AML-193 (cell line): ENCODE data around the gene IL3.

Experiments used
- DNase-seq, 2 experiments: peaks; one replicate each; lab custom pipeline; 2025; lab: John Stamatoyannopoulos, UW

The IL3 gene, protein sequence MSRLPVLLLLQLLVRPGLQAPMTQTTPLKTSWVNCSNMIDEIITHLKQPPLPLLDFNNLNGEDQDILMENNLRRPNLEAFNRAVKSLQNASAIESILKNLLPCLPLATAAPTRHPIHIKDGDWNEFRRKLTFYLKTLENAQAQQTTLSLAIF

GRCh38 chr5:132060501-132061161 lies at the start of gene IL3:
TSS of gene IL3 (plus strand) at chr5:132060655. CDS start at chr5:132060707, 52 bp downstream.
- no peak for DNase-seq

DNA sequence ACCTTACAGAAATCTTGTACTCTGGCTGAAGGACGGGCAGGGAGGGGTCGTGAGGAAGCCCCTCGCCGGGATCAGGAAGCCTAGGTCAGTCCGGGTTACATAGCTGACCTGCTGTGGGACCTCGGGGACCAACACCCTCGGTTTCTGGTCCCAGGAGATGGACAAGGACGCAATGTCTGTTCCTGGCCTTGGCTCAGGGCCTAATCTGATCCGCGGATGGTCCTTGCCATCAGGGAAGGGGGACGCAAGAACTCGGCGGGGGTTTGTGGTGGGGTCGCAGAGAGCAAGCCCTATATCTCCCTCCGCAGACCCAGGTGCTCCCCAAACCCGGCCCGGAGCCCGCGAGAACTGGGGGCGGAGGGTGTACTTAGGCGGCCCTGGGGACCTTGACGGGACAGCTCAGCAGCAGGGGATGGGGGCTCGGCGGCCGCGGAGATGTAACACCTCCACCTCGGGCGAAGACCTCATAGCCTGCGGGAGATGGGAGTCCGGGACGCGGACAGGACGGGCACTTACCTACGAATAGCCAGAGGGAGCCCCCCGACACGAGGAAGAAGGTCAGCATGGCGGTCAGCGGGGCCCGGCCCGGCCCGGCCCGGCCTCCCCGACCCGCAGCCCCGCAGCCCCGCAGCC lies 49.4 kb upstream of the IL3 start:
- DNase-seq, result no peak

DNA sequence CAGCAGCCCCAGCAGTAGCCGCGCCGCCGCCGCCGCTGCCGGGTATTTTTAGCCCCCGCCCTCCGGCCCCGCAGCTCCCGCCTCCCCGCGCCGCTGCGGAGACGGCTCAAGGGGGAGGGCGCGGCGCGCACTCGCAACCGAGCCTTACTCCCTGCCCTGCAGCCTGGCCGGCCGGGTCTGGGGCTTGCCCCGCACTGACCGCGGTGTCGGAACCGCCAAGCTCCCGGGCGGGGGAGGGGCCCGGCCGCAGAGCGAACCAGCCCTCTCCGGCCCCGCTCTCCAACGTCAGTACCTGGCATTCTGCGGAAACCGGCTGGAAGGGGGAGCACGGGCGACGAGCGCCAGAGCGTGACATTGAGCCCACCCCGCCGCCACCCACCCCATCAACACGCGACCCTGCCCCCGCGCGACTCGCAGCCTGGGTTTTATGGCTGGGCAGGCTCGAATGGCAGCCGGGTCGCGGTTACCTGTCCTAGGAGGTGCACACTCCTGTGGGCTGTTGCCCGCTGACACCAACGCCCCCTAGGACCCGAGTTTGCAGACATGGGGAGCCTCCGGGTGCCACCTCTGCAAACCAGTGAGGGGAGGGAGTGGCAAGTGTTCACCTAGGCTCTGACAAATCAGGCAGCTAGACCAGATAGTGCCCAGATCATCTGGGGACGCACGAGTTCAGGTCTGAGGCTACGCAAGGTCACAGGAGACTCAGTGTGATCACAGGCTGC lies 48.7 kb upstream of the IL3 start, which contains the start of gene ACSL6:
Gene ACSL6, minus strand, starts transcription at position 37 of the 722 bp plus-strand sequence. CDS start 105 bp downstream, outside the sequence.
- no peak for DNase-seq

DNA sequence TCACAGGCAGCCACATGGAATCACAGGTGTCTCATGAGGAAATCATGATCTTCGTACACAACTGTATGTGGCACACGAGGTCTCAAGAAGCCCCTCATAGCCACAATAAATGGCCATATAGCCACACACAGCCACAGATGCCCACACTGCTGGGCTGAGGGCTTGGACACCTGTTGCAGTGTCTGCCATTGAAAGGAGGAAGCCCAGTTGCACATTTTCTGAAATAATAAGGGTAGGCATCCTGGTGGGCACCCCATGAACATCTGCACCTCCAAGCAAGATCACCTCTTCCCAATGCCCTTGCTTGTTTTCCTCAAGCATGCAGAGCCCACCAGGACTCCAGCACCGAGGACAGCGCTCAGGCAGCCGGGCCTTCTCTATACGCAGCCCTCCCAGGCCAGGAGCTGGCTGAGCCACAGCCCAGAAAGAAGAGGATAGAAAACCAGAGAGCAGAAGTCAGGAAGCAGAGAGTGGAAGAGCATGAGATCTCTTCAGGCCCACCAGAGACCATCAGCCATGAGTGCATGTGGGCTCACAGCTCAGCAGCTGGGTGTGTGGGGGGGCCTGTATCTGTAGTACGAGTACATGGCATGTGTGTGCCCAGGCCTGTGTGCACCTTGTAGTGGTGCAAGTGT lies 48.0 kb upstream of the IL3 start:
- DNase-seq, result no peak

DNA sequence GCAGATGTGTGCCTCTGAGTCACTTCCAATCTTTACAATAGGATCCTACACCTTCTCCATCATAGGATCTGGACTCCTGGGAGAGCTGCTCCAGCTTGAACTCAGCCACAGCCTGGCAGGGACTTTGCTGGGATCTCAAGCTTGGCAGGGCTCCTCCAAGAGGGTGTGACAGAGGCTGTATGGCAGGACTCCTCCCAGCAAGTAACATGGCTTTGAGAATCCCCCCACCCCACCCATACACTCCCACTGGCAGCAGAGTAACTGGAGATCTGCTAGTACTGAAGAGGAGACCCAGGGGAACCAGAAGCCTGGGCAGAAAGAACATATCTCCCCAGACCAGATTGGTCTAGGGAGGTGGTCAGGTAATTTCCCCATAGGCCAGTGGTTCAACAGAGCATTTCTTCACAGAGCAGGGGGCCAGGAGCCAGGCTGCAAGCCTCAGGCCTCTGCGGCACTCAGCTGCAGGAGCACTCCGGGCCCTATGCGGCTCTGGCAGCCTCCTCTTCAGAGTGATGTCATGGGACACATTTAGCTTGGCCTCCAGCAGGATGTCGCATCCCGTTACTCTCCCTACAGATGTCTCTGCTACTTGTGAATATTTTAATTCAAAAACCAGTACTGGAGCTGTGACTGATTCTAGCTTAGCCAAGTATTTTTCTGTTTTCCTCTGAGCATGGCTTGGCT lies 47.3 kb upstream of the IL3 start:
- DNase-seq, result no peak

DNA sequence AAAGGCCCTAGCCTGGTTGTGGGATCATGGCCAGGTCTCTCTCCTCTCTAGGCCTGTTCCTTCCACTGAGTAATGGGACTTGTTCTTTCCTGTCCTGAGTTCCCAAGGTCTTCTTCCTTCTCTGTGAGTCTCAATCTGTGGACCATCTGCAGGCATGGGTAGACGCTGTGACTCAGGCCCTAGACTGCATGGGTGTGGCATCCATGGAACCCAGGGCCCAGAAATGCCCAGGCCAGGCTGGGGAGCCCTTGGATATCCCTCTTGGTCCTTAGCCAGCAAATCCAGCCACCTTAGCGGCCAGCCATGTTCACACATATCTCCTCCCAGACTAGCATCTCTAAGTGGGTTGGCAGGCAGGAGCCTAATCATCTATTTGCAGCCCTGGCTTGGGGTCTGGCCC lies 46.7 kb upstream of the IL3 start:
- no peak for DNase-seq

- DNase-seq, result no peak
Measured at GRCh38 chr5:132016721-132017250, 43.7 kb upstream of the IL3 start.

- no peak for DNase-seq
Measured at GRCh38 chr5:132017316-132017715, 43.1 kb upstream of the IL3 start.

GRCh38 chr5:132017738-132018625 lies 42.5 kb upstream of the IL3 start:
- DNase-seq, result no peak

- no peak for DNase-seq
Measured at GRCh38 chr5:132019337-132019736, 41.1 kb upstream of the IL3 start.

- DNase-seq, result no peak
Measured at GRCh38 chr5:132019857-132020555, 40.4 kb upstream of the IL3 start.

- DNase-seq, result no peak
Measured at GRCh38 chr5:132020568-132021339, 39.7 kb upstream of the IL3 start.

DNA sequence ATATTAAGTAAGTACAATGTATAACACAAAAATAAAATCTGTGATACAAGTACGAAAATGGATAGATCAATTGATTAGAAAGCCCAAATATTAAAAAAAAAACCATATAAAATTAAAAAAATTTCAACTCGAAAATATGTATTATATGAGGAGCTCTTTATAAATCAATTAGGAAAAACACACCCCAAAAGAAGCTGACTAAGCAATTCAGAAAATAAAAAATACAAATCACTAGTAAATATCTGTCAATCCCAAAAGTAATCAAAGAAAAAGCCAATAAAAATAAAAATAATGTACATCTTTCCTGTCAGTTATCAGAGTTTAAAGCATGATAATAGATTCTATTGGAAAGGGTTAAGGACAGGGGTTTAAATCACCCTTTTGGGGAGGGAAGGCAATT lies 38.8 kb upstream of the IL3 start:
- DNase-seq, result no peak

GRCh38 chr5:132022737-132023136 lies 37.7 kb upstream of the IL3 start:
- no peak for DNase-seq

- DNase-seq, result no peak
Measured at GRCh38 chr5:132023258-132024116, 37.0 kb upstream of the IL3 start.

GRCh38 chr5:132024117-132024435 lies 36.4 kb upstream of the IL3 start:
- no peak for DNase-seq

GRCh38 chr5:132024789-132025402 lies 35.6 kb upstream of the IL3 start:
- no peak for DNase-seq
